ENCODE measurements around the gene TEX54. TPM values are rescaled to one million over a fixed set of nuclear protein-coding genes. Genes with fewer than 3 reads are reported as not detected.
A peak's percentile ranks its signal among the peaks of the same experiment; 100 is the strongest.

TEX54 gene
- total and polyA plus RNA-seq, 2 of the 13 experiments (the other 11 are each of a cell fraction or from before 2014, with no cell fraction given), result not detected

DNA sequence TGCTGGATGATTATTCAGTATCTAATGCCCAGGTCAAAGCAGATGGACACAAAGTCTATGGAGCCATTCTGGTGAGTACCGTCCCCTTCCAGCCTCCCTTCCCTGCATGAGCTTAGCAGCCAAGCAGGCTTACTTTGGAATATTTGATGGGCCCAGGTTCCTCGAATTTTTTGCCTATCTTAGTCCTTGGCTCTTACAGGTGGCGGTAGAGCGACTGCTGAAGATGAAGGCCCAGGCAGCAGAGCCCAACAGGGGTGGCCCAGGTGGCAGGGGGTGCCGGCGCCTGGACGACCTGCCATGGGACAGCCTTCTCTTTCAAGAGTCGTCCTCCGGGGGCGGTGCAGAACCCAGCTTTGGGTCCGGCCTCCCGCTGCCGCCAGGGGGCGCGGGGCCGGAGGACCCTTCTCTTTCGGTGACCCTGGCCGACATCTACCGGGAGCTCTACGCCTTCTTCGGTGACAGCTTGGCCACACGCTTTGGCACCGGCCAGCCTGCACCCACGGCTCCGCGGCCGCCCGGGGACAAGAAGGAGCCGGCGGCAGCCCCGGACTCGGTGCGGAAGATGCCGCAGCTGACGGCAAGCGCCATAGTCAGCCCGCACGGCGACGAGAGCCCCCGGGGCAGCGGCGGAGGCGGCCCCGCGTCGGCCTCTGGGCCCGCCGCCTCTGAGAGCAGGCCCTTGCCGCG lies 46.2 kb downstream of the TEX54 start (continued):
- TF ChIP-seq NR2F1 (CRISPR knock-in tag; IDR thresholded peaks at IDR 0.05), result no peak
- TF ChIP-seq ZNF883 (CRISPR knock-in tag; IDR thresholded peaks at IDR 0.05; ENCODE audit: not compliant biosample characterization), result no peak
- TF ChIP-seq SUZ12 (IDR thresholded peaks at IDR 0.05; ENCODE audit: low read depth, low read length), result no peak
- TF ChIP-seq SNRNP70 (IDR thresholded peaks at IDR 0.05; ENCODE audit: low read depth, low read length), result no peak
- TF ChIP-seq XBP1 (CRISPR knock-in tag; IDR thresholded peaks at IDR 0.05), result 0 out of 2 replicates have a peak, but pooled peaks have one; percentile 15
- TF ChIP-seq DBP (CRISPR knock-in tag; IDR thresholded peaks at IDR 0.05; ENCODE audit: not compliant biosample characterization), result no peak
- no peak for TF ChIP-seq ZNF326 (CRISPR knock-in tag; IDR thresholded peaks at IDR 0.05; ENCODE audit: borderline replicate concordance)
- peak; percentile 55 for TF ChIP-seq YY1 (IDR thresholded peaks at IDR 0.05; ENCODE audit: insufficient read depth, insufficient replicate concordance, low read depth, low read length)
- peak; percentile 45; the same call in 1 of the 2 replicates for TF ChIP-seq BRD4 (CRISPR knock-in tag; IDR thresholded peaks at IDR 0.05)
- TF ChIP-seq, protein P1, sequence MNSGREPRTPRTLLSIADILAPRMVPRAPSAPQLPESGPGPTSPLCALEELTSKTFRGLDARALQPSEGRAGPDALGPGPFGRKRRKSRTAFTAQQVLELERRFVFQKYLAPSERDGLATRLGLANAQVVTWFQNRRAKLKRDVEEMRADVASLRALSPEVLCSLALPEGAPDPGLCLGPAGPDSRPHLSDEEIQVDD (CRISPR knock-in tag; IDR thresholded peaks at IDR 0.05; ENCODE audit: borderline replicate concordance), result no peak
- TF ChIP-seq STAG1 (CRISPR knock-in tag; IDR thresholded peaks at IDR 0.05), result peak; percentile 63
- TF ChIP-seq ZFAT (CRISPR knock-in tag; conservative IDR thresholded peaks at IDR 0.05), result no peak
- no peak for TF ChIP-seq ZNF317 (CRISPR knock-in tag; IDR thresholded peaks at IDR 0.05)
- TF ChIP-seq HOXA3 (CRISPR knock-in tag; IDR thresholded peaks at IDR 0.05), result peak; percentile 43
- TF ChIP-seq ATF6 (CRISPR knock-in tag; conservative IDR thresholded peaks at IDR 0.05), result no peak
- TF ChIP-seq SOX5 (CRISPR knock-in tag; IDR thresholded peaks at IDR 0.05; ENCODE audit: borderline replicate concordance), result no peak
- no peak for TF ChIP-seq ZNF792 (CRISPR knock-in tag; IDR thresholded peaks at IDR 0.05)
- no peak for TF ChIP-seq BATF2 (CRISPR knock-in tag; IDR thresholded peaks at IDR 0.05)
- no peak for TF ChIP-seq ZNF556 (CRISPR knock-in tag; IDR thresholded peaks at IDR 0.05; ENCODE audit: borderline replicate concordance)
- TF ChIP-seq NRL (CRISPR knock-in tag; IDR thresholded peaks at IDR 0.05; ENCODE audit: borderline replicate concordance), result no peak
- TF ChIP-seq MIER3 (CRISPR knock-in tag; IDR thresholded peaks at IDR 0.05; ENCODE audit: borderline replicate concordance), result no peak
- TF ChIP-seq SMARCC2 (IDR thresholded peaks at IDR 0.05), result no peak
- TF ChIP-seq YEATS4 (CRISPR knock-in tag; IDR thresholded peaks at IDR 0.05; ENCODE audit: borderline replicate concordance), result peak; percentile 12; the same call in 1 of the 2 replicates
- no peak for TF ChIP-seq PAF1 (CRISPR knock-in tag; IDR thresholded peaks at IDR 0.05)
- TF ChIP-seq NAIF1 (CRISPR knock-in tag; IDR thresholded peaks at IDR 0.05; ENCODE audit: borderline replicate concordance), result peak; percentile 19; the same call in 1 of the 2 replicates
- TF ChIP-seq HOXA9 (CRISPR knock-in tag; IDR thresholded peaks at IDR 0.05; ENCODE audit: borderline replicate concordance), result no peak
